HAP-1 (cell line): ENCODE results near the gene ZRANB1.

Experiments used
- DNase-seq, 2 experiments: peaks; one replicate each; pipeline ENCODE4 v3.0.0-alpha.2; 2016 to 2020; ENCODE audit warnings: low spot score in 2 of 2
- H3K27me3 ChIP-seq: fragments of 250-450 bp; sonication (Bioruptor Pico); 2 replicates; pipeline ENCODE4 v1.5.1; 2020; ENCODE audit warnings: low read depth, mild to moderate bottlenecking, moderate library complexity
- H3K36me3 ChIP-seq: fragments of 250-450 bp; sonication (Bioruptor Pico); replicated peaks from 2 replicates; pipeline ENCODE4 v1.5.1; 2020; ENCODE audit warnings: mild to moderate bottlenecking
- H3K4me1 ChIP-seq: fragments of 250-450 bp; sonication (Bioruptor Pico); 2 replicates; pipeline ENCODE4 v1.5.1; 2020; ENCODE audit warnings: mild to moderate bottlenecking
- H3K4me3 ChIP-seq: fragments of 250-450 bp; sonication (Bioruptor Pico); 2 replicates; pipeline ENCODE4 v1.5.1; 2020; ENCODE audit warnings: mild to moderate bottlenecking, moderate library complexity
- H3K9me3 ChIP-seq: fragments of 250-450 bp; sonication (Bioruptor Pico); 2 replicates; pipeline ENCODE4 v1.5.1; 2020; ENCODE audit warnings: mild to moderate bottlenecking, moderate library complexity
- in situ Hi-C: fragments of 300-500 bp; cut with MboI; formaldehyde crosslinking; loops from 3 replicates; pipeline ENCODE4 v1.14.3; 2020; ENCODE audit warnings: low sequenced_read_pairs, inconsistent platforms, mixed read lengths

Gene ZRANB1

GRCh38 chr10:124961248-124961570 lies 19.3 kb downstream of the ZRANB1 start:
- no peak overlapping the region for H3K4me3 ChIP-seq
- no peaks in the 10 kb centered on the region for H3K27me3 ChIP-seq
- no peaks in the 10 kb centered on the region for H3K36me3 ChIP-seq
- peaks cover 4% of the 10 kb centered on the region for H3K4me1 ChIP-seq
- DNase-seq, result no peak
- in situ Hi-C loops, result no loop called here
- no peaks in the 10 kb centered on the region for H3K9me3 ChIP-seq

DNA sequence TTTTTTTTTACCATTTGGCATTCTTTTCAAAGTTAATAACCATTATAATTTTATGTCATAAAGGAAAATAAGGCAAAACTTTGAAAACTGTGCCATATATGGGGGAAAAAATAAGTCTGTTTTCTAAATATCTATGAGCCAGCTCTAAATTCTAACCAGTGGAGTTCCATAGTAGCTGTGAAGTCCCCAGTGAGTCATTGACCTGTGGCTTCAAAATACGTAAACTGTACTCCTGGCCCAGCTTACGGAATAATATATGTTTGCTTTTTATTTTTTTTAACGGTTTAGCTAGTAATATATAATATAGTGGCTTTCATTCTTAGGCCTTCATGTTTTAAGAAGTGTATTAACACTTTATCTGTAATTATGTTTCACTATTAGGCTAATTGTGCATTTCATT lies 20.5 kb downstream of the ZRANB1 start:
- Histone ChIP-seq H3K9me3 (no peaks in the 10 kb centered on the region), H3K4me3 (no peak overlapping the region), H3K36me3 (peaks cover 7% of the 10 kb centered on the region), H3K27me3 (no peaks in the 10 kb centered on the region), H3K4me1 (no peaks in the 10 kb centered on the region)
- in situ Hi-C loops, result no loop called here
- DNase-seq, result no peak

DNA sequence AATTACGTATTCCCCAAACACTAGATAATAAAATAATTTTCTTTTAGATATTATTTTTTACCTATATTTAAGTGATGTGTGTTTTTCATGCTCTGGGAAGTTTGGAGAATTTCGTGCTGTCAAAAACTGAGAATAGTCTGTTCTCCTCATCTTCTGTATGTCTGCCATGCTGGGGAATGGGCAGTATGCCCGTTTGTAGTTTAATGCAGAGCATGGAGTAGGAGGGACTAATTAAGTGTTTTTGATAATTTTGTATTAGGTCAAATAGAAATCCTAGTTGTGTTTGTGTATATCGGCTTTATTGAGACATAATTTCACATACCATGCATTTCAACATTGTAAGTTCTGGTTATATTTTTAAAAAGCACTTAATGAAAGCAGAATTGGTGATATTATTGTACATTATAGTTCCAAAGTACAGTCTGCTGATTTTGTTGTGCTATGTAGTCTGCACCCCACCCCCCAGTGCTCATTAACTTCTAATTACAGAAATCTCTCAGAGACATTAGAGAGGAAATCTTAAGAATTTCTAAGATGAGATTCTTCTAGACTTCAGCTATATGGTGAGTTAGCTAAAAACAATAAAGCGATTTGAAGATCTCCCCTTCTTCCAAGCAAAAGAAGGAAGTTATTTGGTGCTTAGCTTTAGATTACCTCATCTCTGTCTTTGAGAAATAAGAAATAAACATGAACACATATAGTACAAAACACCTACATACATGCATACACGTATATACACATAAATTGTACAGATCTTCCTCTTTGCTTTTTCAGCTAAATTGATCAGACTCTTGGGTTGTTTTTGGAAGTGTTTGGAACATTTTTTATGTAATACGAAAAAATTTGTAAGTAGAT lies 22.2 kb downstream of the ZRANB1 start:
- Histone ChIP-seq H3K4me1 (no peaks in the 10 kb centered on the region), H3K27me3 (no peaks in the 10 kb centered on the region), H3K4me3 (no peak overlapping the region), H3K9me3 (no peaks in the 10 kb centered on the region), H3K36me3 (peaks cover 7% of the 10 kb centered on the region)
- DNase-seq, result no peak
- in situ Hi-C loops, result no loop called here

GRCh38 chr10:124966008-124966407 lies 24.1 kb downstream of the ZRANB1 start:
- DNase-seq, result no peak
- no peaks in the 10 kb centered on the region for H3K4me1 ChIP-seq
- H3K36me3 ChIP-seq, result peaks cover 7% of the 10 kb centered on the region
- no peaks in the 10 kb centered on the region for H3K27me3 ChIP-seq
- H3K9me3 ChIP-seq, result no peaks in the 10 kb centered on the region
- in situ Hi-C loops, result no loop called here
- no peak overlapping the region for H3K4me3 ChIP-seq

DNA sequence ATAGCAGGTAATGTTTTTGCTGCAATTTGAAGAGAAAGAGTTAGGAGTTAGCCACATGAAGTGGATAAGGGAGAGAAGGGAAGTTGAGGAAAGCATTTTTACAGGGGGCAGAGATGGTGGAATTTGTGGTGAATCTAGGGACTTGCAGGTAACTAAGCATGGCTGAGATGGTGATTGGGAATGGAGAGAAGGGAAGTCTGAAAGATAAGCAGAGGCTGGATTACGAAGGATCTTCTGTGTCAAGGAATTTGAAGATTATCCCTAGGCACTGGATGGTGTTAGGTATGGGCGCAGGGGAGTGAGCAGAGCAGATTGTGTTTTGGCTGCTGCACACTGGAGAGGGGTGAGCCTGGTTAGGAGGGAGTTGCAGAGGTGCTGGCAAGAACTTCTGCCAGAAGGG lies 25.3 kb downstream of the ZRANB1 start:
- in situ Hi-C loops, result no loop called here
- Histone ChIP-seq H3K27me3 (no peaks in the 10 kb centered on the region), H3K4me3 (no peak overlapping the region), H3K36me3 (peaks cover 7% of the 10 kb centered on the region), H3K9me3 (no peaks in the 10 kb centered on the region), H3K4me1 (no peaks in the 10 kb centered on the region)
- no peak for DNase-seq

GRCh38 chr10:124971276-124971675 lies 29.4 kb downstream of the ZRANB1 start:
- Histone ChIP-seq H3K36me3 (peaks cover 22% of the 10 kb centered on the region), H3K4me1 (no peaks in the 10 kb centered on the region), H3K4me3 (no peak overlapping the region), H3K27me3 (no peaks in the 10 kb centered on the region), H3K9me3 (no peaks in the 10 kb centered on the region)
- in situ Hi-C loops, result no loop called here
- DNase-seq, result no peak

GRCh38 chr10:124972637-124973036 lies 30.7 kb downstream of the ZRANB1 start:
- Histone ChIP-seq H3K9me3 (no peaks in the 10 kb centered on the region), H3K27me3 (no peaks in the 10 kb centered on the region), H3K36me3 (peaks cover 15% of the 10 kb centered on the region), H3K4me1 (no peaks in the 10 kb centered on the region), H3K4me3 (no peak overlapping the region)
- in situ Hi-C loops, result no loop called here
- DNase-seq, result no peak

DNA sequence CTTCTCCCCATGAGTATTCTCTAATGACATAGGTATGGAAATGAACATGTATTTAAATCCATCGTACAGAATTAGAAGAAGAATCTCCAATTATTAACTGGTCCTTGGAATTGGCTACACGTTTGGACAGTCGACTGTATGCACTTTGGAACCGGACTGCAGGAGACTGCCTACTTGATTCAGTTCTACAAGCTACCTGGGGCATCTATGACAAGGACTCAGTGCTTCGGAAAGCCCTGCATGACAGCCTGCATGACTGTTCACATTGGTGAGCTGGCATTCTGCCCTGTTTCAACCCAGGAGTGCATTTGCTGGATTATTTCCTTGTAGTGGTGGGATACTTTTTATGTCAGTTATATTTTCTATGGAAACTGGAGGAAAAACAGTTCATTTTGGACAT lies 32.2 kb downstream of the ZRANB1 start:
- Histone ChIP-seq H3K27me3 (no peaks in the 10 kb centered on the region), H3K4me3 (no peak overlapping the region), H3K4me1 (no peaks in the 10 kb centered on the region), H3K9me3 (no peaks in the 10 kb centered on the region), H3K36me3 (peaks cover 15% of the 10 kb centered on the region)
- DNase-seq, result no peak
- in situ Hi-C loops, result no loop called here

DNA sequence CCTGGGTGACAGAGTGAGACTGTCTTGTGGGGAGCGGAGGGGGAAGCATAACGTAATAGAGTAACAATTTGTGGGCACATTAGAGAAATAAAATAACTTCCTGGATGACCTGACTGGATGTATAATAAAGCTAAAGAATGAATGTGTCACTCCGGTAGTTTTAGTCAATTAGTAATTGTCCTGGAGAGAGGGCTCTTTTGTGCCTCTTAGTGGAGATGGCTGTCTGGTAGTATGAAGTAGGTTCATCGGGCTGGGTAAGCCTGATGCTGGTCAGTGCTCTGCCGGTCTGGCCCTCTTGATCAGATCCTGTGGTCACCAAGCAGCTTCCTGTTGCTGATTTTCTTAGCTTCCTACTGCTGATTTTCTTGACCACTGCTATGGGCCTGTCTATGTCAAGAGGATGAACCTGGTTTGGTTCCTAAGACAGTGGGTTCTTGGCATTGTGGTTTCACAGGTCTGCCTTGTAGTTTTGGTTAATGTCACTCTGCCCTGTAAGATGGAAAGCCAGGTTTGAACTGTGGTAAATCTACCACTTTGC lies 34.1 kb downstream of the ZRANB1 start:
- Histone ChIP-seq H3K9me3 (no peaks in the 10 kb centered on the region), H3K4me3 (no peak overlapping the region), H3K27me3 (no peaks in the 10 kb centered on the region), H3K36me3 (peaks cover 15% of the 10 kb centered on the region), H3K4me1 (no peaks in the 10 kb centered on the region)
- no peak for DNase-seq
- in situ Hi-C loops, result loop anchor here (25.0 kb wide), 1 partner anchor 439 kb away; no protein-coding TSS in a partner anchor

- in situ Hi-C loops, result loop anchor here (25.0 kb wide), 1 partner anchor 440 kb away; no protein-coding TSS in a partner anchor
- H3K4me1 ChIP-seq, result no peaks in the 10 kb centered on the region
- H3K4me3 ChIP-seq, result no peak overlapping the region
- no peak for DNase-seq
- H3K27me3 ChIP-seq, result no peaks in the 10 kb centered on the region
- peaks cover 20% of the 10 kb centered on the region for H3K36me3 ChIP-seq
- H3K9me3 ChIP-seq, result no peaks in the 10 kb centered on the region
Measured at GRCh38 chr10:124977161-124977560, 35.2 kb downstream of the ZRANB1 start.

DNA sequence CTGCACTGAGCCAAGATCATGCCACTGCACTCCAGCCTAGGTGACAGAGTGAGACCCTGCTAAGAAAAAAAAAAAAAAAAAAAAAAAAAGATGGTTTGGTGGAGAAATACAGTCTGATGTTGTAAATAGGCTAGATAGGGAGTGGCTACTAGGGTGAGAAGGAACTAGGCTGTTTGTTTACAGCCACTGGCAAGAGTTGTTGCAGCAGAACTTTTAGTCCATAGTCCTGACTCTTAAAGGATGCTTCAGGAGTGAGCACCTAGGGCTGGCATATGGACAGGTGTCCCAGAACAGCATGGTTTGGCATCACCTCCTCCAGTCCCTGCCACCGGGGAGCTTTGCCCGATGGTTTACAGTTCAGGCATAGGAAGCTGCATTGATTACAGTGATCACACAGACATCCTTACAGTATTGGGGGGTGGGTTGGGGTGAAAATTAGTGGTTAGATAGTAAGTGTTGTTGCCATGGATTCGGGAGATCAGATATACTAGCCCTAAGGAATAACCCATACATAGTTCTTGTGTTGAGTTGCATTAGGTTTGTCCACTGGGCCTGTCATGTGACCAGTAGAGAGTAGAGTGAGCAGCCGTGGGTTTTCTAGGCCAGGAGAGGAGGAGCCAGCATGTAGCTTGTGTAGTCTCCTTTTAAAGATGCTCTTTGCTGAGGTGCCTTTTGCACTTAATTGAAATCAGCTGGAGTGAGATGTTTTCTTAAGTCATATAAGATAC lies 35.9 kb downstream of the ZRANB1 start:
- H3K27me3 ChIP-seq, result no peaks in the 10 kb centered on the region
- no peaks in the 10 kb centered on the region for H3K4me1 ChIP-seq
- no peak overlapping the region for H3K4me3 ChIP-seq
- H3K36me3 ChIP-seq, result peaks cover 26% of the 10 kb centered on the region
- H3K9me3 ChIP-seq, result no peaks in the 10 kb centered on the region
- in situ Hi-C loops, result loop anchor here (25.0 kb wide), 1 partner anchor 441 kb away; no protein-coding TSS in a partner anchor
- DNase-seq, result no peak

DNA sequence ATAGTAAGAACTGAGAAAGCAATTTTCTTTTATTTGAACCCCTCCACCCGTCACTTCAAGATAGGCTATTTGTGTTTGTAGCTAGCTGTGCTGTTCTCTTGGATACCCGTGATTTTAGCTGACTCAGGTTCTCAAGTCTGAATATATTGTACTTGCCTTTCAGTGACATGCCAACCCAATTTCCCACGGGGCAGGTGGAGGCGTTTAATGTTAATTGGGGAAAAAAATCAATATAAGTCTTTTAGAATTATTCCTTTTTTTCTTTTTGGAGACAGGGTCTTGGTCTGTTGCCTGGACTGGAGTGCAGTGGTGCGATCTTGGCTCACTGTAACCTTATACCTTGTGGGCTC lies 36.4 kb downstream of the ZRANB1 start:
- Histone ChIP-seq H3K27me3 (no peaks in the 10 kb centered on the region), H3K36me3 (peaks cover 31% of the 10 kb centered on the region), H3K9me3 (no peaks in the 10 kb centered on the region), H3K4me3 (no peak overlapping the region), H3K4me1 (no peaks in the 10 kb centered on the region)
- in situ Hi-C loops, result loop anchor here (25.0 kb wide), 1 partner anchor 441 kb away; no protein-coding TSS in a partner anchor
- no peak for DNase-seq

GRCh38 chr10:124983321-124983720 lies 41.4 kb downstream of the ZRANB1 start:
- in situ Hi-C loops, result loop anchor here (25.0 kb wide), 1 partner anchor 446 kb away; no protein-coding TSS in a partner anchor
- no peak for DNase-seq
- Histone ChIP-seq H3K27me3 (no peaks in the 10 kb centered on the region), H3K9me3 (no peaks in the 10 kb centered on the region), H3K36me3 (peaks cover 64% of the 10 kb centered on the region), H3K4me1 (no peaks in the 10 kb centered on the region), H3K4me3 (no peak overlapping the region)

DNA sequence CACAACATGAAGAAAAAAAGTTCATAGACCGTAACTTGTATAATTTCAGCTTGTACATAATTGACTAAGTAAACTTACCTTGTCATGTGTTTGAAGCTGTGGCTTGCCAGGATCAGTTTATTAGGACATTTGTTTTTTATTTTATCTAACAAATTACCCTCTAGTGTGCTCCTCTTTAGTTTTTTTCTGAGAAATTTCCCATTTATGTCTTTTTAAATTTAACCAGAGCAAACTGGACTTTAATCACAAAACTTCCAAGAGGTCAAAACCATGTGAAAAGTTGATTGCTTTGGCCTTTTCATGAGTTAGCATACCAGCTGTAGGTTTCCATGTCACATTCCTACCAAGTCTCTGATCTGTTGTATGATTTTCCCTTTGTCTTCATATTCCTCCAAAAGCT lies 42.5 kb downstream of the ZRANB1 start:
- Histone ChIP-seq H3K4me1 (no peaks in the 10 kb centered on the region), H3K27me3 (no peaks in the 10 kb centered on the region), H3K36me3 (peaks cover 70% of the 10 kb centered on the region), H3K4me3 (no peak overlapping the region), H3K9me3 (no peaks in the 10 kb centered on the region)
- in situ Hi-C loops, result loop anchor here (25.0 kb wide), 1 partner anchor 447 kb away; no protein-coding TSS in a partner anchor
- no peak for DNase-seq
